Medulla oblongata (tissue), 1 donor: ENCODE measurements around the gene SERPINA4.
A peak's percentile ranks its signal among the peaks of the same experiment; 100 is the strongest.

Experiments
- DNase-seq: peaks from one replicate; pipeline ENCODE4 v3.0.0-alpha.2; 2015; ENCODE audit errors: extremely low spot score

SERPINA4 gene

GRCh38 chr14:94560751-94561655, at the start of gene SERPINA4:
SERPINA4 (plus strand) TSS chr14:94561442; CDS start chr14:94563483, 2,041 bp downstream.
- no peak for DNase-seq

GRCh38 chr14:94514351-94514750, 46.9 kb upstream of the SERPINA4 start:
- no peak for DNase-seq

- no peak for DNase-seq
These were observed 45.8 kb upstream of the SERPINA4 start for GRCh38 chr14:94515426-94515825.

GRCh38 chr14:94515856-94516255, 45.4 kb upstream of the SERPINA4 start:
- no peak for DNase-seq

GRCh38 chr14:94517248-94517640, 44.0 kb upstream of the SERPINA4 start:
- DNase-seq = no peak

GRCh38 chr14:94517641-94518257, 43.5 kb upstream of the SERPINA4 start:
- peak; percentile 18 for DNase-seq

GRCh38 chr14:94521375-94522114, 39.7 kb upstream of the SERPINA4 start:
- DNase-seq = no peak

GRCh38 chr14:94522115-94522724, 39.0 kb upstream of the SERPINA4 start:
- no peak for DNase-seq

GRCh38 chr14:94523265-94523664, 38.0 kb upstream of the SERPINA4 start:
- no peak for DNase-seq

- no peak for DNase-seq
These were observed 37.1 kb upstream of the SERPINA4 start for GRCh38 chr14:94524093-94524492.

- DNase-seq = no peak
These were observed 30.1 kb upstream of the SERPINA4 start for GRCh38 chr14:94531187-94531586.

- DNase-seq = no peak
These were observed 28.8 kb upstream of the SERPINA4 start for GRCh38 chr14:94532447-94532846.

GRCh38 chr14:94535506-94535905, 25.7 kb upstream of the SERPINA4 start:
- no peak for DNase-seq

GRCh38 chr14:94536836-94537235, 24.4 kb upstream of the SERPINA4 start:
- no peak for DNase-seq

GRCh38 chr14:94538070-94538740, 23.0 kb upstream of the SERPINA4 start:
- DNase-seq = no peak

- DNase-seq = no peak
These were observed 22.1 kb upstream of the SERPINA4 start for GRCh38 chr14:94539181-94539580.

- no peak for DNase-seq
These were observed 21.0 kb upstream of the SERPINA4 start for GRCh38 chr14:94540031-94540794.

GRCh38 chr14:94541234-94541975, 19.8 kb upstream of the SERPINA4 start:
- no peak for DNase-seq

- no peak for DNase-seq
These were observed 19.0 kb upstream of the SERPINA4 start for GRCh38 chr14:94542111-94542810.
